NB4 (cell line): ENCODE measurements around the gene SEMA5A.

Experiments used
- MAX ChIP-seq: IDR thresholded peaks from 2 replicates; pipeline ENCODE4 v1.6.1; 2011; ENCODE audit warnings: low read depth, low read length
- MYC ChIP-seq: IDR thresholded peaks from 2 replicates; pipeline ENCODE4 v1.6.1; 2011; ENCODE audit warnings: low read depth, low read length
- POLR2A ChIP-seq: IDR thresholded peaks from 2 replicates; pipeline ENCODE4 v1.6.1; 2011; ENCODE audit warnings: mild to moderate bottlenecking; ENCODE audit not compliant: insufficient read length; ENCODE audit errors: extremely low read depth
- TF ChIP-seq, protein P1 (sequence below): IDR thresholded peaks from one replicate; pipeline ENCODE4 v1.5.1; 2012; ENCODE audit warnings: low read depth, low read length

- TF ChIP-seq, protein P1, sequence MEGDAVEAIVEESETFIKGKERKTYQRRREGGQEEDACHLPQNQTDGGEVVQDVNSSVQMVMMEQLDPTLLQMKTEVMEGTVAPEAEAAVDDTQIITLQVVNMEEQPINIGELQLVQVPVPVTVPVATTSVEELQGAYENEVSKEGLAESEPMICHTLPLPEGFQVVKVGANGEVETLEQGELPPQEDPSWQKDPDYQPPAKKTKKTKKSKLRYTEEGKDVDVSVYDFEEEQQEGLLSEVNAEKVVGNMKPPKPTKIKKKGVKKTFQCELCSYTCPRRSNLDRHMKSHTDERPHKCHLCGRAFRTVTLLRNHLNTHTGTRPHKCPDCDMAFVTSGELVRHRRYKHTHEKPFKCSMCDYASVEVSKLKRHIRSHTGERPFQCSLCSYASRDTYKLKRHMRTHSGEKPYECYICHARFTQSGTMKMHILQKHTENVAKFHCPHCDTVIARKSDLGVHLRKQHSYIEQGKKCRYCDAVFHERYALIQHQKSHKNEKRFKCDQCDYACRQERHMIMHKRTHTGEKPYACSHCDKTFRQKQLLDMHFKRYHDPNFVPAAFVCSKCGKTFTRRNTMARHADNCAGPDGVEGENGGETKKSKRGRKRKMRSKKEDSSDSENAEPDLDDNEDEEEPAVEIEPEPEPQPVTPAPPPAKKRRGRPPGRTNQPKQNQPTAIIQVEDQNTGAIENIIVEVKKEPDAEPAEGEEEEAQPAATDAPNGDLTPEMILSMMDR: no peak
- TF ChIP-seq MYC: no peak
- no peak for TF ChIP-seq POLR2A
- no peak for TF ChIP-seq MAX
These were observed 508.8 kb downstream of the SEMA5A start for GRCh38 chr5:9037048-9037447.
